Neuronal stem cell (in vitro differentiated cells): ENCODE measurements around the gene LILRA2.

Source experiments
- DNase-seq: peaks from one replicate; pipeline ENCODE4 v3.0.0-alpha.2; 2013; ENCODE audit warnings: low spot score
- H2AFZ ChIP-seq: one replicate; pipeline ENCODE4 v1.6.1; 2013; ENCODE audit warnings: mild to moderate bottlenecking, low read length, inconsistent platforms
- H2AK5ac ChIP-seq: 2 replicates; pipeline ENCODE4 v1.6.1; 2013; ENCODE audit warnings: low read depth, mild to moderate bottlenecking, inconsistent platforms, low read length, moderate library complexity, mixed read lengths
- H2BK120ac ChIP-seq: 2 replicates; pipeline ENCODE4 v1.6.1; 2013; ENCODE audit warnings: low read depth, mild to moderate bottlenecking, inconsistent platforms, low read length, moderate library complexity, mixed read lengths
- H2BK12ac ChIP-seq: one replicate; pipeline ENCODE4 v1.6.1; 2013; ENCODE audit warnings: low read length, inconsistent platforms
- H2BK15ac ChIP-seq: 2 replicates; pipeline ENCODE4 v1.6.1; 2013; ENCODE audit warnings: mild to moderate bottlenecking, low read length, inconsistent platforms, mixed read lengths
- H2BK5ac ChIP-seq: one replicate; pipeline ENCODE4 v1.6.1; 2013; ENCODE audit warnings: inconsistent platforms, mild to moderate bottlenecking, low read length, moderate library complexity
- H3K14ac ChIP-seq: one replicate; pipeline ENCODE4 v1.6.1; 2013; ENCODE audit warnings: low read length, inconsistent platforms
- H3K18ac ChIP-seq: 2 replicates; pipeline ENCODE4 v1.6.1; 2013; ENCODE audit warnings: low read length, inconsistent platforms
- H3K23ac ChIP-seq: 2 replicates; pipeline ENCODE4 v1.6.1; 2013; ENCODE audit warnings: low read depth, mild to moderate bottlenecking, mixed read lengths, low read length, inconsistent platforms; ENCODE audit not compliant: poor library complexity
- H3K27ac ChIP-seq: replicated peaks from 3 replicates; pipeline ENCODE4 v1.5.1; 2013; ENCODE audit warnings: low read length, inconsistent platforms
- H3K27me3 ChIP-seq, 3 experiments: 2 replicates each; pipeline ENCODE4 v1.6.1; 2013; ENCODE audit warnings: low read length in 3 of 3, mild to moderate bottlenecking in 2 of 3, inconsistent platforms in 1 of 3, low read depth in 1 of 3, mixed read lengths in 1 of 3, moderate library complexity in 1 of 3; ENCODE audit not compliant: control insufficient read depth in 3 of 3, insufficient read depth in 3 of 3
- H3K36me3 ChIP-seq, 2 donors: replicated peaks in 1 of 2; 2 replicates each; pipeline ENCODE4 v1.6.1; 2013; ENCODE audit warnings: low read length in 2 of 2; ENCODE audit not compliant: control insufficient read depth in 2 of 2, insufficient read depth in 2 of 2
- H3K4ac ChIP-seq: 2 replicates; pipeline ENCODE4 v1.6.1; 2013; ENCODE audit warnings: inconsistent platforms, mild to moderate bottlenecking, low read length, moderate library complexity
- H3K4me1 ChIP-seq, 2 donors: 1 replicate in 1 of 2; 2 replicates in 1 of 2; pipeline ENCODE4 v1.6.1; 2013; ENCODE audit warnings: low read length in 2 of 2, low read depth in 1 of 2; ENCODE audit not compliant: control insufficient read depth in 2 of 2, insufficient read depth in 1 of 2
- H3K4me2 ChIP-seq: one replicate; pipeline ENCODE4 v1.6.1; 2013; ENCODE audit warnings: mild to moderate bottlenecking, low read length, inconsistent platforms; ENCODE audit not compliant: insufficient read depth, poor library complexity, severe bottlenecking
- H3K4me3 ChIP-seq, 2 donors: 2 replicates each; pipeline ENCODE4 v1.5.1; 2013; ENCODE audit warnings: low read length in 2 of 2, mild to moderate bottlenecking in 2 of 2, inconsistent platforms in 1 of 2, moderate library complexity in 1 of 2
- H3K79me1 ChIP-seq: one replicate; pipeline ENCODE4 v1.6.1; 2013; ENCODE audit warnings: low read depth, mild to moderate bottlenecking, inconsistent platforms, low read length, moderate library complexity
- H3K9ac ChIP-seq: one replicate; pipeline ENCODE4 v1.6.1; 2013; ENCODE audit warnings: mild to moderate bottlenecking, low read depth, low read length, inconsistent platforms; ENCODE audit not compliant: poor library complexity
- H3K9me3 ChIP-seq, 2 donors: replicated peaks in 1 of 2; 2 replicates each; pipeline versions ENCODE3 to v1.6.1; 2013; ENCODE audit warnings: low read length in 2 of 2, mild to moderate bottlenecking in 2 of 2, inconsistent platforms in 1 of 2, low read depth in 1 of 2, mixed read lengths in 1 of 2, moderate library complexity in 1 of 2; ENCODE audit not compliant: control insufficient read depth in 2 of 2, insufficient read depth in 1 of 2
- H4K8ac ChIP-seq: one replicate; pipeline ENCODE4 v1.6.1; 2013; ENCODE audit warnings: low read depth, mild to moderate bottlenecking, inconsistent platforms, low read length, moderate library complexity
- H4K91ac ChIP-seq: one replicate; pipeline ENCODE4 v1.6.1; 2013; ENCODE audit warnings: low read length, low read depth, mild to moderate bottlenecking, inconsistent platforms; ENCODE audit not compliant: poor library complexity
- WGBS, 2 donors: extraction: QIAGEN DNeasy Blood & Tissue Kit; methylation state at CpG; one replicate each; pipeline ENCODE4 v1.1.7; 2013; ENCODE audit warnings: missing lambda C conversion rate in 2 of 2, mixed read lengths in 1 of 2; ENCODE audit not compliant: insufficient read length in 2 of 2, insufficient replicate concordance in 1 of 2; ENCODE audit errors: extremely low coverage in 2 of 2; 5-methylcytosine and 5-hydroxymethylcytosine counted together

The LILRA2 gene

DNA sequence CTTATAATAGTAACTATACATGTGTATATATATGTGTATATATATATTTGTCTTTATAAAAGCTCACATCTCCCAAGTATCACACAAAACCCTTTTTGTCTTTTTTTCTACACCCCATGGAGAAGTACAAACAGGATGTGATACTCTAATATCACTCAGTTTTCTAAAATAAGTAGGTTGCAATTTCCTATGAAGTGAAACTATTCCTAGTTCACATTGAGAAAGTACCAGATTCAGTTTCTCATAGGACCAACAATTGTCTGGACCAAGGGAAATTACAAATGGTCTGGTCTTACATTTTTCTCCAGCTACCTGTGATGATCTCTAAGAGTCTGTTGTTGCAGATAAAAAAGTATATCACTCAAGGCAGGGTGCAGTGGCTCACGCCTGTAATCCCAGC is 38.8 kb downstream of the LILRA2 start:
- no peaks in the 10 kb centered on the region for H3K4me1 ChIP-seq
- H3K79me1 ChIP-seq: no peaks in the 10 kb centered on the region
- H4K8ac ChIP-seq: no peak overlapping the region
- WGBS, 2 donors: no CpG with 5 or more reads among the region's 1 CpG
- H3K9ac ChIP-seq: no peak overlapping the region
- no peak overlapping the region for H4K91ac ChIP-seq
- H2BK5ac ChIP-seq: no peak overlapping the region
- no peak overlapping the region for H3K4ac ChIP-seq
- H3K36me3 ChIP-seq: no peaks in the 10 kb centered on the region
- no peak overlapping the region for H3K23ac ChIP-seq
- peaks cover 0 to 34% of the 10 kb centered on the region in 2 donors for H3K9me3 ChIP-seq
- no peak overlapping the region for H3K14ac ChIP-seq
- H2BK12ac ChIP-seq: no peak overlapping the region
- H3K27me3 ChIP-seq: no peaks in the 10 kb centered on the region
- no peak overlapping the region for H3K4me2 ChIP-seq
- H2AFZ ChIP-seq: no peak overlapping the region
- no peak overlapping the region for H2AK5ac ChIP-seq
- no peak overlapping the region for H3K4me3 ChIP-seq
- H3K27ac ChIP-seq: no peak overlapping the region
- no peak for DNase-seq
- no peak overlapping the region for H2BK120ac ChIP-seq
- no peak overlapping the region for H2BK15ac ChIP-seq
- H3K18ac ChIP-seq: no peak overlapping the region

DNA sequence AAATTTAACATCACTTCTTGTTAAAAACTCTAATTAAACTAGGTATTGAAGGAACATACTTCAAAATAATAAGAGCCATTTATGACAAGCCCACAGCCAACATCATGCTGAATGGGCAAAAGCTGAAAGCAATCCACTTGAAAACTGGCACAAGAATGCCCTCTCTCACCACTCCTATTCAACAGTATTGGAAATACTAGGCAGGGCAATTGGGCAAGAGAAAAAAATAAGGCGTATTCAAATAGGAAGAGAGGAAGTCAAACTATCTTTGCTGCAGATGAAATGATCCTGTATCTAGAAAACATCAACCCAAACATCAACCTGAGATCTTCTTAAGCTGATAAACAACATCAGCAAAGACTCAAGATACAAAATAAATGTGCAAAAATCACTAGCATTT is 41.1 kb downstream of the LILRA2 start:
- H4K8ac ChIP-seq: no peak overlapping the region
- H3K4me1 ChIP-seq: no peaks in the 10 kb centered on the region
- no CpG with 5 or more reads among the region's 1 CpG for WGBS, 2 donors
- H3K36me3 ChIP-seq: no peaks in the 10 kb centered on the region
- H3K18ac ChIP-seq: no peak overlapping the region
- H3K9me3 ChIP-seq: peaks cover 0 to 14% of the 10 kb centered on the region in 2 donors
- H3K4me3 ChIP-seq: no peak overlapping the region
- no peak overlapping the region for H4K91ac ChIP-seq
- H2BK12ac ChIP-seq: no peak overlapping the region
- no peak overlapping the region for H2BK120ac ChIP-seq
- no peak overlapping the region for H2BK5ac ChIP-seq
- no peak overlapping the region for H3K9ac ChIP-seq
- no peak overlapping the region for H2BK15ac ChIP-seq
- no peak overlapping the region for H3K4me2 ChIP-seq
- H3K4ac ChIP-seq: no peak overlapping the region
- no peak overlapping the region for H2AFZ ChIP-seq
- no peaks in the 10 kb centered on the region for H3K27me3 ChIP-seq
- H3K23ac ChIP-seq: no peak overlapping the region
- H3K79me1 ChIP-seq: no peaks in the 10 kb centered on the region
- DNase-seq: no peak
- no peak overlapping the region for H2AK5ac ChIP-seq
- H3K14ac ChIP-seq: no peak overlapping the region
- H3K27ac ChIP-seq: no peak overlapping the region

DNA sequence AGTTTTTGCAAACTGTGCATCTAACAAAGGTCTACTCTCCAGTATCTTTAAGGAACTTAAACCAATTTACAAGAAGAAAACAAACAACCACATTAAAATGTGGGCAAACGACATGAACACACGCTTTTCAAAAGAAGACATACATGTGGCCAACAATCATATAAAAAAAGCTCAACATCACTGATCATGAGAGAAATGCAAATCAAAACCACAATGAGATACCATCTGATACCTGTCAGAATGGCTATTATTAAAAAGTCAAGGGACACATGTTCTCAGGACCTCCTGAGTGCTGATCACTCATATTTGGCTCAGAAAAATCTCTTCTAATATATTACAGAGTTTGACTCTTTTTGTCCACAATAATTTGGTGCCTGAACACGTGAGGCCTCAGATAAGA is 42.5 kb downstream of the LILRA2 start:
- no peak overlapping the region for H2BK15ac ChIP-seq
- no peak overlapping the region for H3K18ac ChIP-seq
- no peaks in the 10 kb centered on the region for H3K79me1 ChIP-seq
- no peak overlapping the region for H4K8ac ChIP-seq
- H3K9ac ChIP-seq: no peak overlapping the region
- no peaks in the 10 kb centered on the region for H3K36me3 ChIP-seq
- no peaks in the 10 kb centered on the region for H3K4me1 ChIP-seq
- peaks cover 0 to 12% of the 10 kb centered on the region in 2 donors for H3K9me3 ChIP-seq
- H3K14ac ChIP-seq: no peak overlapping the region
- no peak overlapping the region for H2BK120ac ChIP-seq
- H4K91ac ChIP-seq: no peak overlapping the region
- H3K4me3 ChIP-seq: no peak overlapping the region
- H2BK12ac ChIP-seq: no peak overlapping the region
- no peak overlapping the region for H2BK5ac ChIP-seq
- H3K4ac ChIP-seq: no peak overlapping the region
- H2AK5ac ChIP-seq: no peak overlapping the region
- H3K27ac ChIP-seq: no peak overlapping the region
- no peak overlapping the region for H2AFZ ChIP-seq
- H3K23ac ChIP-seq: no peak overlapping the region
- WGBS, 2 donors: no CpG with 5 or more reads among the region's 3 CpGs
- no peak overlapping the region for H3K4me2 ChIP-seq
- DNase-seq: no peak
- H3K27me3 ChIP-seq: no peaks in the 10 kb centered on the region

DNA sequence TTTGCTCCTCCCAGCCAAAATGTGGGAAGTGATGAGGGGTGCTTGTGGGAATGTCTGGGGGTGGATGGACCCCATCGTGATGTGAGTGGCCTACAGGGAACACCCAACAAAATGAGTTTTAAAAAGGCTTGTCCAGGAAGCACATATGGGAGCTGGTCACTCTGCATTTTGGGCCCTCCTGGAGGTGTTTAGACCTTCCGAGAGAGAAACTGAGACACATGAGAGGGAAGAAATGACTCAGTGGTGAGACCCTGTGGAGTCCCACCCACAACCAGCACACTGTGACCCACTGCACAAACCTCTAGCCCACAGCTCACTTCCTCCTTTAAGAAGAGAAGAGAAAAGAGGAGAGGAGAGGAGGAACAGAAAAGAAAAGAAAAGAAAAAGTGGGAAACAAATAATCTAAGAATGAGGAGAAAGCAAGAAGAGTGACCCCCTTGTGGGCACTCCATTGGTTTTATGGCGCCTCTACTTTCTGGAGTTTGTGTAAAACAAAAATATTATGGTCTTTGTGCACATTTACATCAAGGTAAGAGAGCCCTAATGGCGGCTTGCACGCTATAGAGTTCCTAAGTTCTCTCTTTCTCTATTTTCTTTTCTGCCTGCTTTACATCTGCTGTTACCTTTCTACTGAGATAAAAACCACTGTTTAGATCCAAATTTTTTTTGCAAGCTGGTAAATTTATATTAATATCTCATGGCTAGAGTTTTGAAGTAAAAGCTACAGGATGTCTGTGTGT is 43.4 kb downstream of the LILRA2 start:
- H3K9ac ChIP-seq: no peak overlapping the region
- H3K36me3 ChIP-seq: no peaks in the 10 kb centered on the region
- no peak overlapping the region for H3K4me3 ChIP-seq
- no peak overlapping the region for H2BK5ac ChIP-seq
- no peaks in the 10 kb centered on the region for H3K4me1 ChIP-seq
- no peak overlapping the region for H3K4ac ChIP-seq
- no peak overlapping the region for H3K18ac ChIP-seq
- no CpG with 5 or more reads among the region's 5 CpGs for WGBS, 2 donors
- no peak overlapping the region for H3K23ac ChIP-seq
- H3K27me3 ChIP-seq: no peaks in the 10 kb centered on the region
- H3K4me2 ChIP-seq: no peak overlapping the region
- no peak overlapping the region for H2BK15ac ChIP-seq
- no peak for DNase-seq
- H4K8ac ChIP-seq: no peak overlapping the region
- no peak overlapping the region for H2BK120ac ChIP-seq
- H2BK12ac ChIP-seq: no peak overlapping the region
- H4K91ac ChIP-seq: no peak overlapping the region
- peaks cover 0 to 5% of the 10 kb centered on the region in 2 donors for H3K9me3 ChIP-seq
- no peak overlapping the region for H2AFZ ChIP-seq
- H2AK5ac ChIP-seq: no peak overlapping the region
- no peak overlapping the region for H3K27ac ChIP-seq
- no peak overlapping the region for H3K14ac ChIP-seq
- no peaks in the 10 kb centered on the region for H3K79me1 ChIP-seq
